GM21367 (cell line): Measurements from ENCODE around the gene PLA2G4E.

Source experiments
- ATAC-seq: cut with Tn5 transposase; IDR thresholded peaks from one replicate; pipeline ENCODE4 v1.9.1; 2021; ENCODE audit not compliant: unreplicated experiment

The PLA2G4E gene

GRCh38 chr15:41939986-41940385, 80.9 kb downstream of the PLA2G4E start:
- ATAC-seq, result no peak

GRCh38 chr15:41937568-41937923, 83.3 kb downstream of the PLA2G4E start:
- ATAC-seq, result no peak

DNA sequence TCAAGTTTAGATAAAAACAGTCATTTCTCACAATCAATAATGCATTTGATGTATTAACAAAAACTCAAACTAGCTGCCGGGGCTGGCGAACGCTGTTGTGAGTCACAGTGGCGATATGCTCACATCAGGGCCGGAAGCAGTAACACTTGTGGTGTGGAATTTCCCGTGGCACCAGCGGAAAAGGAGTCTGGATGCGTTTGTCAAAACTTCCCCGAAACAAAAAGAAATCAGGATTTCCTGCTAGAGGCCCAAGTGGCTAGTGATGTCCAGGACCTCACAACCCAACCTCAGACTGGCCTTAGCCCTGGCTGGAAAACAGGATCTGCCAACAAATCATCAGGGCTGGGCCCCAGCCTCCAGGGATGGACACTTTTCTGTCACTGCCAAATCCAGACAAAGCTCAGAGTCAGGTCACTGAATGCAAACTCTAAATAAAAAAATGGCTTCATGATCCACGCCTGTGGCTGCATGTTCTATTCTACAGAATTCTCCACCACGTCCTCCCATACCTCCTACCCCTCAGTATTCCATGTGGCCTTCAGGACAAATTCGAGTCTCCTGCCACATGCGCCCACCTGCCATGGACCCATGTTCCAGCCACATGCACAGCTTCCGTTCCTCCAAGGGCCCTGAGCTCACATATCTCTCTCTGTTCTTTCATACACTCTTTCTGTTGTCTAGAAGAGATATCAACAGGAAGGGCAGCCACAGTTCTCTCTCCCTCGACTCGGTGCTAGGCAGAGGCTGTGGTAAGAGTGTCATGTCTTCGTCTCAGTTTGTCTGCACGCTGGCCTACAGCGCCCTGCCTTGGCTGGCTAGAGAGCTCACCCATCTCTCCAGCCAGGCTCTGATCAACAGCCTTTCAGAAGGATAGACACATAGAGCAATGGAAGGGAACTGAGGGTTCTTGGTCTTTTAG, 83.9 kb downstream of the PLA2G4E start:
- ATAC-seq, result no peak

- no peak for ATAC-seq
Observed at GRCh38 chr15:41936155-41936554, 84.7 kb downstream of the PLA2G4E start.

GRCh38 chr15:41935566-41936020, 85.2 kb downstream of the PLA2G4E start:
- ATAC-seq, result no peak

- ATAC-seq, result no peak
Observed at GRCh38 chr15:41934843-41935242, 86.0 kb downstream of the PLA2G4E start.

- no peak for ATAC-seq
Observed at GRCh38 chr15:41933771-41934170, 87.1 kb downstream of the PLA2G4E start.

- ATAC-seq, result no peak
Observed at GRCh38 chr15:41933326-41933725, 87.5 kb downstream of the PLA2G4E start.

GRCh38 chr15:41932511-41933289, 88.1 kb downstream of the PLA2G4E start:
- ATAC-seq, result no peak

GRCh38 chr15:41932101-41932500, 88.7 kb downstream of the PLA2G4E start:
- ATAC-seq, result no peak
